NCI-H748 treated with DMSO at 0.1 percent for 48 hours (cell line): ENCODE data around the gene CELF1.
"Not testable (repeated sequence)": the region's sequence is repeated elsewhere in the genome, so short reads cannot be mapped to it uniquely, and the experiment has no call there.

ENCODE experiments used
- DNase-seq: peaks from one replicate; lab custom pipeline; 2025; lab: John Stamatoyannopoulos, UW

Gene CELF1

GRCh38 chr11:47573321-47573720 lies 20.4 kb upstream of the CELF1 start:
- DNase-seq: no peak

GRCh38 chr11:47572715-47573255 lies 19.9 kb upstream of the CELF1 start:
- no peak for DNase-seq

GRCh38 chr11:47571895-47572294 lies 19.0 kb upstream of the CELF1 start:
- DNase-seq: no peak

- DNase-seq: no peak
Measured at GRCh38 chr11:47571357-47571729, 18.4 kb upstream of the CELF1 start.

GRCh38 chr11:47570651-47571356 lies 17.9 kb upstream of the CELF1 start:
- no peak for DNase-seq

- DNase-seq: no peak
Measured at GRCh38 chr11:47569646-47570045, 16.7 kb upstream of the CELF1 start.

- DNase-seq: no peak
Measured at GRCh38 chr11:47566149-47566698, 13.3 kb upstream of the CELF1 start.

GRCh38 chr11:47565340-47566148 lies 12.6 kb upstream of the CELF1 start, which contains the start of gene PTPMT1:
TSS of gene PTPMT1 (plus strand) at chr11:47565599. CDS start at chr11:47565623, 24 bp downstream.
- DNase-seq: no peak

- no peak for DNase-seq
Measured at GRCh38 chr11:47564933-47565339, 12.0 kb upstream of the CELF1 start.

GRCh38 chr11:47564366-47564765 lies 11.4 kb upstream of the CELF1 start:
- not testable (repeated sequence) for DNase-seq

- DNase-seq: not testable (repeated sequence)
Measured at GRCh38 chr11:47562393-47562792, 9.5 kb upstream of the CELF1 start.

GRCh38 chr11:47560426-47560825 lies 7.5 kb upstream of the CELF1 start:
- no peak for DNase-seq

- DNase-seq: no peak
Measured at GRCh38 chr11:47558695-47559094, 5.8 kb upstream of the CELF1 start.

- DNase-seq: not testable (repeated sequence)
Measured at GRCh38 chr11:47557004-47557403, 4.1 kb upstream of the CELF1 start.

- DNase-seq: no peak
Measured at GRCh38 chr11:47553406-47553743, 443 bp upstream of the CELF1 start.

GRCh38 chr11:47552056-47552565 lies 821 bp downstream of the CELF1 start:
- no peak for DNase-seq

GRCh38 chr11:47551086-47551485 lies 1.8 kb downstream of the CELF1 start:
- no peak for DNase-seq

GRCh38 chr11:47550288-47551047 lies 2.5 kb downstream of the CELF1 start:
- DNase-seq: no peak

GRCh38 chr11:47546274-47546673 lies 6.7 kb downstream of the CELF1 start:
- DNase-seq: not testable (repeated sequence)

GRCh38 chr11:47545298-47545697 lies 7.6 kb downstream of the CELF1 start:
- DNase-seq: no peak

- DNase-seq: no peak
Measured at GRCh38 chr11:47541070-47541469, 11.9 kb downstream of the CELF1 start.

GRCh38 chr11:47539681-47540039 lies 13.3 kb downstream of the CELF1 start:
- no peak for DNase-seq
